Left lung (tissue), 10 donors: ENCODE measurements around the gene ASCC3. TPM values are rescaled to one million over a fixed set of nuclear protein-coding genes. Genes with fewer than 3 reads are reported as not detected.

Experiments
- ATAC-seq: fragments of 200-7000 bp; cut with Tn5 transposase; one replicate; pipeline ENCODE4 v1.9.1; 2020; ENCODE audit warnings: moderate library complexity
- DNase-seq, 4 donors: peaks; one replicate each; pipeline ENCODE4 v3.0.0-alpha.2; 2013 to 2020
- H3K27ac ChIP-seq, 2 donors: fragments of 200-600 bp; sonication (generic) in 1 of 2; one replicate each; pipeline versions ENCODE4 v1.5.0 to v1.8.0; 2020 to 2021
- H3K27me3 ChIP-seq, 2 donors: fragments of 200-600 bp; sonication (generic) in 1 of 2; one replicate each; pipeline versions ENCODE4 v1.5.0 to v1.8.0; 2020 to 2021
- H3K36me3 ChIP-seq, 2 donors: fragments of 200-600 bp; sonication (generic) in 1 of 2; one replicate each; pipeline versions ENCODE4 v1.5.0 to v1.8.0; 2020 to 2021
- H3K4me1 ChIP-seq, 2 donors: fragments of 200-600 bp; one replicate each; pipeline ENCODE4 v1.8.0; 2021
- H3K4me3 ChIP-seq, 2 donors: fragments of 200-600 bp; sonication (generic) in 1 of 2; one replicate each; pipeline versions ENCODE4 v1.5.0 to v1.8.0; 2020 to 2021; ENCODE audit warnings: mild to moderate bottlenecking in 1 of 2
- H3K9me3 ChIP-seq, 2 donors: fragments of 200-600 bp; sonication (generic) in 1 of 2; one replicate each; pipeline versions ENCODE4 v1.5.0 to v1.8.0; 2020 to 2021
- CTCF ChIP-seq, 2 donors: fragments of 200-600 bp; sonication (generic) in 1 of 2; IDR thresholded peaks; one replicate each; pipeline versions ENCODE4 v1.5.0 to v1.8.0; 2021; ENCODE audit warnings: antibody characterized with exemption in 2 of 2
- intact Hi-C, 2 donors: fragments of 100-400 bp; cut with DNase I; formaldehyde crosslinking; loops; one replicate each; pipeline versions ENCODE4 v1.11.2 to v1.14.2; 2022
- polyA plus RNA-seq, 6 donors: library from polyadenylated mRNA; unstranded; fragments of 120-200 nt; gene quantifications; one replicate each; pipeline ENCODE4 v1.2.1, GENCODE V29; 2013; ENCODE audit not compliant: insufficient read length in 6 of 6
- total RNA-seq, 2 donors: library from RNA; stranded (reverse); fragmentation: NEBNext Ultra II Directional; extraction: Animal tissue kit (Norgen Biotek cat#: 25700); gene quantifications; one replicate each; pipeline ENCODE4 v1.2.1, GENCODE V29; 2021
- donor health status: DM: no; HTN: yes; CAD: no.
- donor health status: DM: no; HTN: no; CAD: no.

ASCC3 gene
- total and polyA plus RNA-seq, 8 donors = 20.6 to 43.2 (median 23.4) TPM

- no peak for TF ChIP-seq CTCF (IDR thresholded peaks at IDR 0.05)
- DNase-seq = no peak
- intact Hi-C loops = no loop called here
- H3K36me3 ChIP-seq = peaks cover 0 to 16% of the 10 kb centered on the region in 2 donors
- peaks cover 0 to 11% of the 10 kb centered on the region in 2 donors for H3K9me3 ChIP-seq
- ATAC-seq = no peak
- no peak overlapping the region for H3K4me3 ChIP-seq
- H3K4me1 ChIP-seq = no peaks in the 10 kb centered on the region
- no peaks in the 10 kb centered on the region for H3K27me3 ChIP-seq
- no peak overlapping the region for H3K27ac ChIP-seq
Measured at GRCh38 chr6:100700009-100700408, 181.1 kb downstream of the ASCC3 start.

DNA sequence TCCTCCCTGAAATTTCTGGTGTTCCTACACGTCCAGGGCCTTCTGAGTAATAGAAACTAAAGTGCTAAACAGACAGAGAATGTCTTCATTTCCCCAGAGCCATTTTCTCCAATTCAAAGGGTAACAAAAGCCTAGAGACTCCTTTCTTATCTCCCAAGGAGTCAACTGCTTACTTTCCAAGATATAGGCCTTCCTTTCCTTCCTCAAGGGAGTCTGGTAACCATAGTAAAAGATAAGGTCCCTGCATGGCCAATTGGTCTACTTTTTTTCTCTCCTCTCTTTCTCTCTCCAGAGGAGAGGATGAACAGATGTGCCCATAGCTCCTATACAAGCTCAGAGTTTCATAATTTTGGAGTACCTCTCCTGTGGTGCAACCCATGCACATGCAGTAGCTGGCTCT lies 185.7 kb downstream of the ASCC3 start:
- Histone ChIP-seq H3K36me3 (peaks cover 0 to 15% of the 10 kb centered on the region in 2 donors), H3K9me3 (peaks cover 0 to 10% of the 10 kb centered on the region in 2 donors), H3K27ac (no peak overlapping the region), H3K4me3 (no peak overlapping the region), H3K27me3 (no peaks in the 10 kb centered on the region), H3K4me1 (no peaks in the 10 kb centered on the region)
- no peak for DNase-seq
- intact Hi-C loops = no loop called here
- TF ChIP-seq CTCF (IDR thresholded peaks at IDR 0.05) = no peak
- no peak for ATAC-seq

DNA sequence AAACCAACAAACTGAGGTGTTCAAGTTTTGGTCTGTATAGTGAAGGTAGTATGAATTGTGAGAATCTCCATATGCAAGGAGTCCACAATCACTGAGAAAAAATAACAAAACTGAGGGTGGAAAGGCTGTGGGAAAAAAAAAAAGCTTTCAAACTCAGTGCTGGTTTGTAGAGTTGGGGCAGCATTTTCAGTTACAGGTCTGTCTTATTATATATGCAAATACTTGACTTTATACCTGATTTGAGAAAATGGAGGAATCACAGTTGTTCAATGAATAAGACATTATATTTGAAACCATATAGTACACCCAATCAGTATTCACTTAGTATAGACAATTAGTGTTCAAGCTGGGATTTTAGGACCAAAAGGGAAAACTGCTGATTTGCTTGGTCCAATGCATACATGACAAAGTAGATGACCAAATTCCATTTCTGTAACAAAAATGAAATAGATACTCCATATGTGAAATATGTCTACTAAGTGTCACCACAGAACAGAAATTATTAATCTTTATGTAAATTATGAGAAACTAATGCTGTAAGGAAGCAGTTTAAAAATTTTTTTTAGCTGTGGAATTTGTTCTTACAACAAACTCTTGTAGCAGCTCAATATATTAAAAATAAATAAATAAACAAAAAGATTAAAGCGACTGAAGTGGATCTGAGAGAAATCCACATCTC lies 187.7 kb downstream of the ASCC3 start:
- ATAC-seq (no peak), DNase-seq (no peak)
- no peaks in the 10 kb centered on the region for H3K27me3 ChIP-seq
- intact Hi-C loops = no loop called here
- TF ChIP-seq CTCF (IDR thresholded peaks at IDR 0.05) = no peak
- no peaks in the 10 kb centered on the region for H3K36me3 ChIP-seq
- H3K9me3 ChIP-seq = no peaks in the 10 kb centered on the region
- no peak overlapping the region for H3K4me3 ChIP-seq
- no peak overlapping the region for H3K27ac ChIP-seq
- H3K4me1 ChIP-seq = no peaks in the 10 kb centered on the region

GRCh38 chr6:100691972-100692371 lies 189.2 kb downstream of the ASCC3 start:
- no peak for TF ChIP-seq CTCF (IDR thresholded peaks at IDR 0.05)

GRCh38 chr6:100686216-100686615 lies 194.9 kb downstream of the ASCC3 start:
- no peaks in the 10 kb centered on the region for H3K9me3 ChIP-seq
- H3K4me1 ChIP-seq = no peaks in the 10 kb centered on the region
- H3K27ac ChIP-seq = no peak overlapping the region
- H3K27me3 ChIP-seq = no peaks in the 10 kb centered on the region
- H3K36me3 ChIP-seq = no peaks in the 10 kb centered on the region
- DNase-seq (no peak), ATAC-seq (peak; percentile 16)
- no peak for TF ChIP-seq CTCF (IDR thresholded peaks at IDR 0.05)
- intact Hi-C loops = no loop called here
- no peak overlapping the region for H3K4me3 ChIP-seq

More at GRCh38 chr6:100691972-100692371, 189.2 kb downstream of the ASCC3 start:
- Histone ChIP-seq H3K36me3 (no peaks in the 10 kb centered on the region), H3K9me3 (no peaks in the 10 kb centered on the region), H3K4me3 (no peak overlapping the region), H3K4me1 (no peaks in the 10 kb centered on the region), H3K27me3 (no peaks in the 10 kb centered on the region), H3K27ac (no peak overlapping the region)
- DNase-seq (no peak), ATAC-seq (no peak)
- intact Hi-C loops = no loop called here
